HG02623 (cell line): ENCODE measurements around the gene CCS.
"Not testable (repeated sequence)": the region's sequence is repeated elsewhere in the genome, so short reads cannot be mapped to it uniquely, and the experiment has no call there.

ENCODE experiments used
- ATAC-seq: cut with Tn5 transposase; IDR thresholded peaks from one replicate; pipeline ENCODE4 v1.9.1; 2021; ENCODE audit warnings: moderate library complexity; ENCODE audit not compliant: unreplicated experiment

Gene CCS, protein sequence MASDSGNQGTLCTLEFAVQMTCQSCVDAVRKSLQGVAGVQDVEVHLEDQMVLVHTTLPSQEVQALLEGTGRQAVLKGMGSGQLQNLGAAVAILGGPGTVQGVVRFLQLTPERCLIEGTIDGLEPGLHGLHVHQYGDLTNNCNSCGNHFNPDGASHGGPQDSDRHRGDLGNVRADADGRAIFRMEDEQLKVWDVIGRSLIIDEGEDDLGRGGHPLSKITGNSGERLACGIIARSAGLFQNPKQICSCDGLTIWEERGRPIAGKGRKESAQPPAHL

GRCh38 chr11:66592457-66593302 is at the start of gene CCS, which contains the start of gene CCDC87:
TSS of gene CCS (plus strand) at chr11:66593185. CDS start at chr11:66593262, 77 bp downstream.
TSS of gene CCDC87 (minus strand) at chr11:66593063. CDS start at chr11:66593015, 48 bp downstream.
- ATAC-seq = peak; percentile 88

DNA sequence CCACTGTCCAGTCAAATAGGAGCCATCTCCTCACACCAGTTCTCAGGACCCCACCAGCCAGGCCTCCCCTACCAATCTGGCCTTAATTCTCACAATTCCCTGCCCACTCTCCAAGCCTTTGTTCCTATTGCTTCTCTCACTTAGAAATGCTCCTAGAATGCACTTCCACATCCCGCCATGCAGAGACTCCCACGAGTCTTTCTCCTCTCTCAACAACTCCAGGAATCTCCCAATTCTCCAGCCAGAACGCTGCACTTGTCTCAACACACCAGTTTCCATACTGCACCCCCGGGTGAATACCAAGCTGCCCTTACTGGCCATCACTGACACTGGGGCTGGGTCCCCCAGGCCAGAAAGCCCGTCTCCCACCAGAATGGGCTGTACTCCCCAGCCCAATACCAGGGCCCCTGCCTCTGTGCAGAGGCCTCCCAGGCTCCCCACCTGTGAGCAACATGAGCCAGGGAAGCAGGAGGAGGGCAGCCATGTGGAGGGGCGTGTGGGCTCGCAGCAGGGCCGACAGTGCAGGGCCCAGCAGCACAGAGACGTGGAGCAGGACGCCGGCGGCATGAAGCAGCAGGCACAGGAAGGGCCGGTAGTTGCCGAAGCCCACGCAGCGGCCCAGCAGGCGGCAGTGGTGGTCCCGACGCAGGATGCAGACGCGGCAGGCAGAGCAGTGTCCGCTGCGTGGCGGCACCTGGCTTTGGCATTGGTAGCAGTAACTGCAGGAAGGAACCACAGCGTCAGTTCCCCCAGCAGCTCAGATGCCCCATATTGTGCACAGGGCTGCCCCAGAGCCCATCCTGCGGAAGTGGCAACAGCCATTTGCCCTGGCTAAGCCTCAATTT is 49.5 kb upstream of the CCS start:
- ATAC-seq = no peak

- not testable (repeated sequence) for ATAC-seq
These were observed 48.0 kb upstream of the CCS start for GRCh38 chr11:66544952-66545351.

DNA sequence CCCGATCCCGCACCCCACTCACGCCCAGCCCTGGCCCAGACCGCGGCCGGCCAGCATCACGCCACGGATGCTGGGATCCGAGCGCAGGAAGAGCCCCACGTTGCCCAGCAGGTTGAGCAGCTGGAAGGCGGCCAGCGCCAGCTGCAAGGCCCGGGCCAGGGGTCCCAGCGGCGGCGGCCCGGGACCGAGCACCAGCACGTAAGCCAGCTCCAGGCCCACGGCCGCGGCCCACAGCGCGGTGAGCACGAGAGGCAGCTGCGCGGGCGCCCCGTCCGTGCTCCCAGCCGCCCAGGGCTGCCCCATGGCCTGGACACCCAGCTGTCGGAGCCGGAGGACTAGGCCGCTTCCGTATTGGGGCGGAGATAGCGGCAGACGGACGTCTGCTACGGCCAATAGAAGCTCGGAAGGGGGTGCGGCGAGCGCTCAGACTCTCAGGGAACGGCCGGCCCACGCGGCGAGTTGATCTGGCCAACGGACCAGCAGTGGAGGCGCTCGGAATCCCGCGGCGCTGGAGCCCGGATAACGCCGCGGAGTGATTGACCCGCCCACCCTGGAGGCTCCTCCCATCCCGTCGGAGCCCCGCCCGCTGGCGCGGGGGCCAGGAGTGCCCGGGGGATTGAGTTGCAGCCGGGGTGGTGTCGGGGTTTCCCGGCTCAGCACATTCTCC is 47.2 kb upstream of the CCS start, which contains the start of gene ZDHHC24:
Gene ZDHHC24 (minus strand): TSS at position 348 of the 667 bp plus-strand sequence. CDS start 45 bp downstream, at position 303.
- ATAC-seq = peak; percentile 66

- ATAC-seq = no peak
These were observed 46.5 kb upstream of the CCS start, which contains the start of gene ACTN3 for GRCh38 chr11:66546368-66546965. TSS of gene ACTN3 (plus strand) at chr11:66546903. CDS start at chr11:66546938, 35 bp downstream.

GRCh38 chr11:66546966-66547661 is 45.9 kb upstream of the CCS start:
- ATAC-seq = no peak

DNA sequence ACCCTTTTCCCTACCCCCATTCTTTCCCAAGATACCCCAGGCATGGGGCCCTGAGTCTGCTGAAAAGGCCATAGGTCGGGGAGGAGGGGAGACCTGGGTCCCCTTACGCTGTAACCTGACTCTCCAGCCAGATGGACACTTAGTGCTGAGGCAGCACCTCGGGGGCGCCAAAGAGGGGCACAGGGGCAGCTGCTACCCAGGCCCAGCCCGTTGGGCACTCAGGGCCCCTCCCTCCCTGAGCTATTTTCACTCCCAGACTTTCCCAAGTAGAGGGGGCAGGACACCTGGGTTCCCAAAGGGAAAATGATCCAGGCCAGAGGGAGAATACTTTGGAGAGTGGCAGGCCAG is 45.3 kb upstream of the CCS start:
- ATAC-seq = no peak

GRCh38 chr11:66548041-66548440 is 44.9 kb upstream of the CCS start:
- ATAC-seq = no peak

DNA sequence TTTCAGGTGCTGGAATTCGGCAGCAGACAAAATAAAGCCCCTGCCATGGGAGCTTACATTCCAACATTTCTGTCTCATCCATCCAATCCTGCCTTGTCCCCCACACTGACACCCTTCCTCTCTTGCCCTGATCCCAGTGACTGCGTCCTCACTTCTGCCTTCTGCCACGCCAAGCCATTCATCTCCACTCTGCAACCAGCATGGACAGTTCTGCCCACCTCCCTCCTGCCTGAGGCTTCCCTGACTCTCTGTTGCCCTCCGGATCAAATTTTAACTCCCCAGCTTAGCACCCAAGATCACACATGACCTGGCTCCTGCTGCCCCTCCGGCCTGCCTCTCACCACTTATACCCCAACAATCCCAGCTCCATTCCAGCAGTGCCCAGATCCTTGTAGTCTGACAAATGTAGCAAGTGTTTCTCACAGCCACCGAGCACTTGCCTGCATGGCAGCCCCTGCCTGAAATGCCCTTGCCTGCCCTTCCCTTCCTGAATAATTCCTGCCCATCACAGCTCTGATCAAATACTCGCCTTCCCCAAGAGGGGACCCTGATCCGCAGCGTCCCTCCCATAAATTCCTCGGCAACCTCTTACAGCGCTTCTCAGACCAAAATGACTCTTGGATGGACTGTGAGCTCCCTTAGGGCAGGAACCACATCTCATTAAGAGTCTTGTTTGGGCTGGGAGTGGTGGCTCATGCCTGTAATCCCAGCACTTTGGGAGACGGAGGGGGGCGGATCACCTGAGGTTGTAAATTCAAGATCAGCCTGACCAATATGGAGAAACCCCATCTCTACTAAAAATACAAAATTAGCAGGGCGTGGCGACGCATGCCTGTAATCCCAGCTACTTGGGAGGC is 44.0 kb upstream of the CCS start:
- ATAC-seq = no peak

GRCh38 chr11:66549696-66550095 is 43.3 kb upstream of the CCS start:
- ATAC-seq = no peak

DNA sequence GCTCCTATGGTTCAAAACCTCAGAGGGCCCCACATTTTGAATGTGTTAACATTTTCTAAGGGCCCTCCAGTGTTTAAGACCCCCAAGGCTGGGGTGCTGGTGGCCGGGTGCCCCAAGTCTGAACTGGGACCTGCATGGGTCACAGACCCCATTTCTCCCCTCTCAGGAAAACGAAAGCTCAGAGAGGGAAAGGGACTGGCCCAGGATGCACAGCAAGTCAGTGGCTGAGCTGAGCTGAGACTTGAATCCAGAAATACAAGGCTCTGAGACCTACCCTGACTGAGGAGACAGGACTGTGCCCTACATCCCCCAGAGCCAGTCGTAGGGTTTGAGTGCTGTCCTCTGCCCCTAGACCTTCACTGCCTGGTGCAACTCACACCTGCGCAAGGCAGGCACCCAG is 42.1 kb upstream of the CCS start:
- no peak for ATAC-seq

- no peak for ATAC-seq
These were observed 38.4 kb upstream of the CCS start for GRCh38 chr11:66554602-66555001.

DNA sequence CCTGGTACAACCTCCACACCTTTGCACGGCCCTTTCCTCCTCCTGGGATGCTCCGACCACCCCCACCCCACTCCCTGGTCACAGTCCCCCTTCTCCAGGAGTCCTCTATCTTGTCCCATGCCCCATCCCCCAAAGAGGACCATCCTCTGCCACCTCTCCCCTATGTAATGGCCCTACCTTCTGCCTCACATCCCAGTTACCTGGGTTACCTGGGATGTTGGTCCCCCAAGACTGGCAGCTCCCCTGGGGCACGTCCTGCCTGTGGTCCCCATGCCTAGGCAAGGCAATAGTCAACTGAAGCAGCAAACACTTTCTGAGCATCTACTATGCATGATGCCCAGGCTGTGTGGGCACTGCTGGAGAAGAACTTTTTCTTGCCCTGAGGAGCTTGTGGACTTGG is 37.6 kb upstream of the CCS start:
- ATAC-seq = no peak

GRCh38 chr11:66556086-66556485 is 36.9 kb upstream of the CCS start:
- ATAC-seq = no peak

DNA sequence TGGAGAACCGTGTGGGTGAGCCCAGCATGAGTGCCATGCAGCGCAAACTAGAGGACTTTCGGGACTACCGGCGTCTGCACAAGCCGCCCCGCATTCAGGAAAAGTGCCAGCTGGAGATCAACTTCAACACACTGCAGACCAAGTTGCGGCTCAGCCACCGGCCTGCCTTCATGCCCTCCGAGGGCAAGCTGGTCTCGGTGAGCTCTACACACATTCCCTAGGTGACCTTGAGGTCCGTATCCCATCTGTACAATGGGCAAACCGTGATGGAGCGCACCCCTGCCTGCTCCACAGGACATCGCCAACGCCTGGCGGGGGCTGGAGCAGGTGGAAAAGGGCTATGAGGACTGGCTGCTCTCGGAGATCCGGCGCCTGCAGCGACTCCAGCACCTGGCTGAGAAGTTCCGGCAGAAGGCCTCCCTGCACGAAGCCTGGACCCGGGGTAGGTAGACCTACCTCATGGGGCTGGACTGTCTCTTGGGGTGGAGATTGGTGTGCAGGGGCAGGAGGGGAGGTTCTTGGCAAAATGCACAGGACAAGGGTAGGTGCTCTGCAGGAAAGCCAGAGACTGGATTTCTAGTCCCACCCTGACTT is 35.2 kb upstream of the CCS start:
- ATAC-seq = no peak

- ATAC-seq = no peak
These were observed 33.7 kb upstream of the CCS start for GRCh38 chr11:66559142-66559865.

DNA sequence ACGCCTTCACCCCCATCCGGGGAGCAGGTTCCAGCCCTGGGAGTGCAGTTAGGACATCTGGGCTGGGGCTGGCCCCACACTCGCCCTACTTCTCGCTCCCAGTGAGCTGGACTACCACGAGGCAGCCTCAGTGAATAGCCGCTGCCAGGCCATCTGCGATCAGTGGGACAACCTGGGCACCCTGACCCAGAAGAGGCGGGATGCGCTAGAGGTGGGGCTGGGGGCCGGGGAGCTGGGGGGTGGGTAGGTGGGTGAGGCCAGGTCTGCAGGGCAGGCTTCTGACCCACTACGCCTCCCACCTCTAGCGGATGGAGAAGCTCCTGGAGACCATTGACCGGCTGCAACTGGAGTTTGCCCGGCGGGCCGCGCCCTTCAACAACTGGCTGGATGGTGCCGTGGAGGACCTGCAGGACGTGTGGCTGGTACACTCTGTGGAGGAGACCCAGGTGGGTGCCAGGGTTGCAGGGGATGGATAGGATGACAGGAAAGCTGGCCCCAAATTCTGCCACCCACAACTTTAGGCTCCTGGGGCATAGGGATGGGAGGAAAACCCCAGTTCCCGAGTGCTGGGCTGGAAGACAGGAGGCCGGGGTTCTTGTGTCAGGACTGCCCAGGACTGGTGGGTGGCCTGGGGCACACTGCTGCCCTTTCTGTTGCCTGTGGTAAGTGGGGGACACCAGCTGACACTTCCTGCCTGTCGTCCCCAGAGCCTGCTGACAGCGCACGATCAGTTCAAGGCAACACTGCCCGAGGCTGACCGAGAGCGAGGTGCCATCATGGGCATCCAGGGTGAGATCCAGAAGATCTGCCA is 32.9 kb upstream of the CCS start:
- ATAC-seq = no peak
